Karpas-422 (cell line): ENCODE results near the gene IGDCC3. TPM values are rescaled to one million over a fixed set of nuclear protein-coding genes. Genes with fewer than 3 reads are reported as not detected.
A peak's percentile ranks its signal among the peaks of the same experiment; 100 is the strongest.

Source experiments
- DNase-seq: peaks from one replicate; pipeline ENCODE4 v3.0.0-alpha.2; 2015
- H2AFZ ChIP-seq: fragments of 200-600 bp; sonication (generic); 2 replicates; pipeline ENCODE4 v1.6.1; 2014; ENCODE audit warnings: antibody characterized with exemption, low read length, mixed read lengths
- H3K27ac ChIP-seq: fragments of 200-600 bp; sonication (generic); 2 replicates; pipeline ENCODE4 v1.5.1; 2014; ENCODE audit warnings: mild to moderate bottlenecking, low read length, moderate library complexity
- H3K27me3 ChIP-seq: fragments of 200-600 bp; sonication (generic); 2 replicates; pipeline ENCODE4 v1.6.1; 2014; ENCODE audit warnings: low read length, mixed read lengths
- H3K36me3 ChIP-seq: fragments of 200-600 bp; sonication (generic); 2 replicates; pipeline ENCODE4 v1.6.1; 2014; ENCODE audit warnings: low read length, mixed read lengths; ENCODE audit not compliant: insufficient read depth
- H3K4me1 ChIP-seq: fragments of 200-600 bp; sonication (generic); 2 replicates; pipeline ENCODE4 v1.6.1; 2014; ENCODE audit warnings: mild to moderate bottlenecking, low read length, mixed read lengths
- H3K4me2 ChIP-seq: fragments of 200-600 bp; sonication (generic); 2 replicates; pipeline ENCODE4 v1.6.1; 2014; ENCODE audit warnings: low read length, low read depth, mild to moderate bottlenecking; ENCODE audit not compliant: poor library complexity, severe bottlenecking
- H3K4me3 ChIP-seq: fragments of 200-600 bp; sonication (generic); 2 replicates; pipeline ENCODE4 v1.5.1; 2014; ENCODE audit warnings: mild to moderate bottlenecking, antibody characterized with exemption, low read length, mixed read lengths
- H3K79me2 ChIP-seq: fragments of 200-600 bp; sonication (generic); 2 replicates; pipeline ENCODE4 v1.6.1; 2014; ENCODE audit warnings: mild to moderate bottlenecking, low read length, mixed read lengths
- H3K9ac ChIP-seq: fragments of 200-600 bp; sonication (generic); 2 replicates; pipeline ENCODE4 v1.6.0; 2014; ENCODE audit warnings: low read length
- H3K9me2 ChIP-seq: fragments of 200-600 bp; sonication (generic), shearing (Covaris generic); replicated peaks from 2 replicates; pipeline ENCODE4 v1.6.0; 2014; ENCODE audit warnings: mild to moderate bottlenecking, low read length, moderate library complexity; ENCODE audit not compliant: insufficient read depth
- H3K9me3 ChIP-seq: fragments of 300-700, 200-600 bp; sonication (generic); 2 replicates; pipeline ENCODE4 v1.6.1; 2014; ENCODE audit warnings: low read length, mixed read lengths
- H4K20me1 ChIP-seq: fragments of 200-600 bp; sonication (generic); 2 replicates; pipeline ENCODE4 v1.6.1; 2014; ENCODE audit warnings: mild to moderate bottlenecking, antibody characterized with exemption, low read length, low read depth; ENCODE audit not compliant: insufficient read depth
- total RNA-seq: library from RNA; depleted of rRNA; stranded (reverse); fragments of >200 nt; shearing (Covaris generic); gene quantifications from 2 replicates; pipeline ENCODE4 v1.2.3, GENCODE V29; 2014; ENCODE audit warnings: low replicate concordance

The IGDCC3 gene
- total RNA-seq, 1 experiment from 2014 or later: not detected

DNA sequence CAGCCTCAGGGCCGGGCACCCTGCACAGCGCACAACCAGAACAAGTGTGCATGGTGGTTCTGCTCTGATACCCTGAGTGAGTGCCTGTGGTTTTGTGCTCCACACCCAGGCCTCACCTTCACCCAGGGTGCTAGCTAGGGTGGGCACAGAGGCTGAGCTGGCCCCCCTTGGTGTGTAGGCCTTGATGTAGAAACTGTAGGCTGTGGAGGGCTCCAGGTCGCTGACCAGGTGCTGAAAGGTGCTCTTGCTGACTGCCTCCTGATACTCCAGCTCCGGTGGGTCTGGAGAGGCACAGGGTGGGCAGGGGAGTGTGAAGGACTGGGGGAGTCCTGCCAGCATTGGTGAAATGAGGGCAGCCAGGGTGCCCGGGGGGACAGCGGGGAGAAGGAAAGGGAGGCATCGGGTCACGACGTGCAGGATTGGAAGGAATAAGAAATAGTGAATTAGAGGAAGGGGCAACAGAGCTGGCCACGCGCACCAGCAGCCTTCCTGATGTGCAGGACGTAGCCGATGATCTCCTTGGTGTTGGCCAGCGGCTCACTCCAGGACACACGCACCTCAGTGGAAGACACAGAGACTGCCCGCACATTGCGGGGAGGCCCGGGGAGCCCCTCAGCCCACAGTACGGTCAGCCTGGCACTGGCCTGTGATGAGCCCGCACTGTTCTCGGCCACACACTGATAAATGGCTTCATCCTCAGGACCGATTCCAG lies 46.7 kb downstream of the IGDCC3 start:
- H3K9me2 ChIP-seq: no peaks in the 10 kb centered on the region
- no peak overlapping the region for H3K9ac ChIP-seq
- no peak overlapping the region for H3K4me3 ChIP-seq
- peaks cover 14% of the 10 kb centered on the region for H3K4me1 ChIP-seq
- H3K27ac ChIP-seq: no peak overlapping the region
- no peak overlapping the region for H3K4me2 ChIP-seq
- H2AFZ ChIP-seq: no peak overlapping the region
- no peaks in the 10 kb centered on the region for H3K9me3 ChIP-seq
- no peaks in the 10 kb centered on the region for H3K79me2 ChIP-seq
- H3K27me3 ChIP-seq: no peaks in the 10 kb centered on the region
- H3K36me3 ChIP-seq: no peaks in the 10 kb centered on the region
- no peak for DNase-seq
- H4K20me1 ChIP-seq: peaks cover 4% of the 10 kb centered on the region; the same call in 1 of the 2 replicates

DNA sequence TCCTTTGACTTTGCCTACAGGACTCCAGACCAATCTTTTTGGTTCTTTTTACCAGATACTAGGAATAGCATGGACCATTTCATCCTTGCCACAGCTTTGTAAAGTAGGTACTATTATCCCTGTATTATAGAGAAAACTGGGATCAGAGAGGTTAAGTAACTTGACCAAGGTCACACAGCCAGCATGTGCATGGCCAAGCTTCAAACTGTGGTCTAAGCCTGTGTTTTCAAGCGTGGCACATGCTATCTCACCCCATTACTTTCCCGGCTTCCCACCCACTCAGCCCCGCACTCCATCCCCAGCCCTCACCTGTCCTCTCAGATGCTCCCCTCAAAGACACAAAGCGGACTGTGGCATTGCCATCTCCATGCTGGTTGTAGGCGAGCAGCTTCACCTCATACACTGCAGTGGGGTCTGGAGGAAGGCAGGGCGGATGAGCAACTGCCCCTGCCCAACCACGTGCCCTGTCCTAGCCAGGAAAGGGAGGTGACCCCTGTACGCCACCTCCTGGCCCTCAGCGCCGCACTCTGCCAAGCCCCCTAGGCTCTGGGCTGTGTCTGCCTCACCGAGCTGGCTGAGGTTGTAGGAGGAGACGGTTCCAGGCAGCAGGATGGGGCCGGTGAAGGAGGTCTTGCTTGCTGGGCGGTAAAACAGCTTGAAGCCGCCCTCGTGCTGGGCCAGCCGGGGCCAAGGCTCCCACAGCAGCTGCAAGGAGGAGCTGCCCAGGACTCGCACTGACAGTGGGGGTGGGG lies 47.6 kb downstream of the IGDCC3 start:
- no peak overlapping the region for H3K27ac ChIP-seq
- no peaks in the 10 kb centered on the region for H3K9me3 ChIP-seq
- H3K4me1 ChIP-seq: peaks cover 12% of the 10 kb centered on the region
- no peak overlapping the region for H3K4me3 ChIP-seq
- H2AFZ ChIP-seq: no peak overlapping the region
- H3K79me2 ChIP-seq: no peaks in the 10 kb centered on the region
- H3K9ac ChIP-seq: no peak overlapping the region
- no peaks in the 10 kb centered on the region for H3K27me3 ChIP-seq
- DNase-seq: no peak
- H3K4me2 ChIP-seq: no peak overlapping the region
- peaks cover 4% of the 10 kb centered on the region; the same call in 1 of the 2 replicates for H4K20me1 ChIP-seq
- no peaks in the 10 kb centered on the region for H3K9me2 ChIP-seq
- H3K36me3 ChIP-seq: no peaks in the 10 kb centered on the region

DNA sequence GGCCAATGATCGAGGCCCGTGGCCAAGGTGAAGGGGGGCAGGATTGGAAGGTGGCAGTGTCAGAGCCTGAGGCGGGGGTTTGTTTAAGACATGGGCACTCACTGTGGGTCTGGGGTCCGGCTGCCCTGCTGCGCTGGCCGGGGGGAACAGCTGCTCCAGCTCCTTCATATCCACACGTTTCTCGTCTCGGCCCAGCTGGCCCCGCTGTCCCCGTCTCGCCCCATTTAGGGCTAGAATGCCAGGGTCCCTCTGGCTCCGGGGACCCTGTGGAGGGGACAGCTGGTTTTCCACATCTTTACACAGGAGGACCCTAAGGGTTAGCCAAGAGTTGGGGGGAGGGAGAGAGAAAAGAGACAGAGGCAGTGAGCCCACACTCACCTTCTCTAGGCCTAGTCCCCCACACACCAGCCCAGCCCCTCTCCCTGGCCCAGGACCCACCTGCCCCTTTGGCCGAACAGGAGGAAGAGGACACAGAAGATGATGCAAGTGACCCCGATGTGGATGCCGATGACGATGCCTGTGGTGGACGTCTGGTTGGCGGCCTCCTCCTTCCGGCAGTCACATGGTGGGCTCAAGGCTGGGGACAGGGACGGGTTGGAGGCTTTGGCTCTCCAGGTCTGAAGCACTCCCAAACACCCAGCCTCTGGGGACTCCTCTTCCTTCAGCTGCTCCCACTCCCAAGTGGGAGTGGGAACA lies 48.4 kb downstream of the IGDCC3 start:
- Histone ChIP-seq H3K4me2 (no peak overlapping the region), H3K4me1 (peaks cover 12% of the 10 kb centered on the region), H3K9me3 (no peaks in the 10 kb centered on the region), H3K27me3 (no peaks in the 10 kb centered on the region), H3K79me2 (no peaks in the 10 kb centered on the region), H3K9ac (no peak overlapping the region), H3K9me2 (no peaks in the 10 kb centered on the region), H2AFZ (no peak overlapping the region), H3K4me3 (no peak overlapping the region), H4K20me1 (peaks cover 4% of the 10 kb centered on the region; the same call in 1 of the 2 replicates), H3K27ac (no peak overlapping the region), H3K36me3 (no peaks in the 10 kb centered on the region)
- no peak for DNase-seq

DNA sequence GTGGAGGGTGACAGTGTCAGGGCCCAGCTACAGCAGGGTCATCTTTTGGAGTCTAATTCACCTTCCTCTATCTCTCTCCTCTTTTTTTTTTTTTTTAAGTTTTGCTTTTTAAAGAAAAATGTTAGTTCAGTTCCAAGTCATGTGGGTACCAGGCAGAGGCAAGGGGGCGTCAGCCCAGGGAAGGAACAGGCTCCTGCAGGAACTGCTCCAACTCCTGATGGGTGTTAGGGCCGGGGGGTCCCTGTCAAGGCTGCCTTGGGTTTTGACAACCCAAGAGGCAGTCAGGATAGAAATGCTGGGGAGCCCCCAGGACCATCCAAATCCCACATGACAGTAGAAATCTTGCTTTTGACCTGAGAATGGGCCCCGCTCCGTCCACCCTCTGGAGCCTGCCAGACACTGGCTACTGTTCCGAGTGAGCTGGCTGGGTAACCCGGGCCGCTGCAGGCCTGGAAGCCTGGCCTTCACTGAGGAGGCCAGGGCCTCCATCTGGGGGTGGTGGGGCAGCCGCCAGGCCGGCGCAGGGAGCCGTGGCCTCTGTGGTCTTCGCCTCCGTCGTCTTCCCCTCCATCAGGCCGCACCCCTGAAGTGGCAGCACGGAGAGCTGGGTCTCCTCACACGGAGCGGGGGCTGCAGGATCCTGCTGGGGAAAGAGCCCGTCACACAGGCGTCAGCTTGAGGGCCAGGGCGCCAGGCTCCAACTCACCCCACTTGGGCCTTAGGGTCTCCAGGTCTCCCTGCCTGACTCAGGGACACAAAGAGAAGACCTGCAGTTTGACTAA lies 49.1 kb downstream of the IGDCC3 start:
- no peaks in the 10 kb centered on the region for H3K36me3 ChIP-seq
- H3K27me3 ChIP-seq: no peaks in the 10 kb centered on the region
- no peak overlapping the region for H2AFZ ChIP-seq
- no peaks in the 10 kb centered on the region for H3K79me2 ChIP-seq
- no peaks in the 10 kb centered on the region for H3K9me2 ChIP-seq
- H3K4me2 ChIP-seq: no peak overlapping the region
- peaks cover 4% of the 10 kb centered on the region; the same call in 1 of the 2 replicates for H4K20me1 ChIP-seq
- no peak overlapping the region for H3K9ac ChIP-seq
- no peak overlapping the region for H3K4me3 ChIP-seq
- DNase-seq: no peak
- no peak overlapping the region for H3K27ac ChIP-seq
- peaks cover 12% of the 10 kb centered on the region for H3K4me1 ChIP-seq
- no peaks in the 10 kb centered on the region for H3K9me3 ChIP-seq

DNA sequence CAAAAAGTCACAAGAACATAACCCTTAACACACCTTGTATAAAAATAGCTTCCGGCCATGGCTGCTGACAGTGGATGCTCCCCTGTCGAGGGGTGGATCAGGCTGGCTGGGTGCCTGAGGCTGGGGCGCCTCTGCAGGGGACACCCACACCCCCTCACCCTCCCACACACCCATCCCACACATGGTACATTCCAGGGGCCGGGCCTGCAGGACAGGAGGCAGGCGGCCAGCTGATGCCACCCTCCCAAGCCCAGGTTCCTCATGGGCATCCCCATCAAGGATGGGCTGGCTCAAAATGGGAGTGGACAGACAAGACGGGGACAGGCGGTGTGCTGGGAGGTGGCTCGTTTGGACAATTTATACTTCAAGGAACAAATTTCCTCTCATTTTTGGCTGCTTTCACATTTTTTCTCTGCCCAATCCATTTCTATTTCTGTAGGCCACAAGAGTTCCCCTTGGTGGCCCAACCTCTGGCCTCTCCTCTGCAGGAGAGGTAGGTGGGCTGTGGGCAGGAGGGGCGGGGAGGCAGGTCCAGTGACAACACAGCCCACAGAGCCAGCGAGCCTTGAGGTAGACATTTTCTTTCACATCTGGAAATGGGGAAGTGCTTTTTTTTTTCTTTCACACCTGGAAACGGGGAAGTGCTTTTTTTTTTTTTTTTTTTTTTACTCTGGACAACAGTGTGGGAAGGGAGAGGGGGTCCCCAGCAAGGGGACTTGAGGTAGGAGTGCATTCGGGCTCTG lies 50.0 kb downstream of the IGDCC3 start:
- H3K9ac ChIP-seq: no peak overlapping the region
- H3K27me3 ChIP-seq: no peaks in the 10 kb centered on the region
- peaks cover 4% of the 10 kb centered on the region; the same call in 1 of the 2 replicates for H4K20me1 ChIP-seq
- no peak overlapping the region for H3K27ac ChIP-seq
- no peak overlapping the region for H2AFZ ChIP-seq
- H3K9me2 ChIP-seq: no peaks in the 10 kb centered on the region
- peaks cover 12% of the 10 kb centered on the region for H3K4me1 ChIP-seq
- DNase-seq: peak; percentile 58
- no peaks in the 10 kb centered on the region for H3K9me3 ChIP-seq
- no peaks in the 10 kb centered on the region for H3K79me2 ChIP-seq
- H3K4me3 ChIP-seq: no peak overlapping the region
- no peak overlapping the region for H3K4me2 ChIP-seq
- H3K36me3 ChIP-seq: no peaks in the 10 kb centered on the region

DNA sequence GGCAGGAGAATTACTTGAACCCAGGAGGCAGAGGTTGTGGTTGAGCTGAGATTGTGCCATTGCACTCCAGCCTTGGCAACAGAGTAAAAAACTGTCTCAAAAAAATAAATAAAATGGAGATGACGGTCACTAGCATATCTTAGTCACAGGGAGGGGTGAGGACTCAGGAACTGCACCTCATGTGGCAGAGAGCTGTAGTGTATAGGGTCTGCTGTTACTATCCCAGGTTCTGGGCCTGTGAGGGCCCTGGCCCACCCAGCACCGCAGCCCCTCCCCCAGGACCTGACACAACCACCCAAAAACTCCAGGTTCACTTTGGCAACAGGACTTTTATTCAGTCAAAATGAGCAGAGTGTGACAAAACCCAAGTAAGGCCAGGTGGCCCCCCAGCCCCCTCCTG lies 51.0 kb downstream of the IGDCC3 start:
- Histone ChIP-seq H3K9me3 (no peaks in the 10 kb centered on the region), H2AFZ (no peak overlapping the region), H3K9ac (no peak overlapping the region), H3K27me3 (no peaks in the 10 kb centered on the region), H3K36me3 (no peaks in the 10 kb centered on the region), H3K27ac (no peak overlapping the region), H3K4me3 (no peak overlapping the region), H3K9me2 (no peaks in the 10 kb centered on the region), H3K79me2 (no peaks in the 10 kb centered on the region), H3K4me2 (no peak overlapping the region), H4K20me1 (peaks cover 4% of the 10 kb centered on the region; the same call in 1 of the 2 replicates), H3K4me1 (peaks cover 12% of the 10 kb centered on the region)
- no peak for DNase-seq

DNA sequence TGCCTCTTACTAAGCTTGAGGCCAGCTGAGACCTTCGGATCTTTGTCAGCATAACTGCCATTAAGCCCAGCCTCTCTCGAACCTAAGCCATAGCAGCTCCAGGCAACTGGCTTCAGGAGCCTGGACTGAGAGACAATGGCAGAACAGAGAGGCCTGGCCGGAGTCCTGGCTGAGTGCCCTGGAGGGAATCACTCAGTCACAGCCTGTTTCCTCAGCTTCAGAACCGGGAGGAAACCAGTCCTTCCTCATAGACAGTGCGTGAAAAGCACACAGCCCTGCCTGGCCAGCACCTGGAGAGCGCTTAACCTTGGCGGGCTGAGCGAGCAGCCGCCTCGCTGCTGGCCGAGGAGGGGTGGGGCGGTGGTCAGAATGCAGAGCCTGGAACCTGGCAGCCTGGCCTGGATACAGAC lies 51.7 kb downstream of the IGDCC3 start:
- DNase-seq: no peak
- H3K27ac ChIP-seq: no peak overlapping the region
- 0 out of 2 replicates have a peak, but pooled peaks cover 4% of the 10 kb centered on the region for H4K20me1 ChIP-seq
- H3K4me1 ChIP-seq: peaks cover 12% of the 10 kb centered on the region
- H3K36me3 ChIP-seq: no peaks in the 10 kb centered on the region
- H3K9ac ChIP-seq: no peak overlapping the region
- no peaks in the 10 kb centered on the region for H3K9me2 ChIP-seq
- no peaks in the 10 kb centered on the region for H3K79me2 ChIP-seq
- H3K27me3 ChIP-seq: no peaks in the 10 kb centered on the region
- no peaks in the 10 kb centered on the region for H3K9me3 ChIP-seq
- H3K4me3 ChIP-seq: no peak overlapping the region
- no peak overlapping the region for H2AFZ ChIP-seq
- no peak overlapping the region for H3K4me2 ChIP-seq
